ENCODE measurements around the gene SPPL2B. TPM values are rescaled to one million over a fixed set of nuclear protein-coding genes. Genes with fewer than 3 reads are reported as not detected.

Gene SPPL2B
- polyA plus RNA-seq, 10 donors: 18.7 to 52.0 (median 35.8) TPM

DNA sequence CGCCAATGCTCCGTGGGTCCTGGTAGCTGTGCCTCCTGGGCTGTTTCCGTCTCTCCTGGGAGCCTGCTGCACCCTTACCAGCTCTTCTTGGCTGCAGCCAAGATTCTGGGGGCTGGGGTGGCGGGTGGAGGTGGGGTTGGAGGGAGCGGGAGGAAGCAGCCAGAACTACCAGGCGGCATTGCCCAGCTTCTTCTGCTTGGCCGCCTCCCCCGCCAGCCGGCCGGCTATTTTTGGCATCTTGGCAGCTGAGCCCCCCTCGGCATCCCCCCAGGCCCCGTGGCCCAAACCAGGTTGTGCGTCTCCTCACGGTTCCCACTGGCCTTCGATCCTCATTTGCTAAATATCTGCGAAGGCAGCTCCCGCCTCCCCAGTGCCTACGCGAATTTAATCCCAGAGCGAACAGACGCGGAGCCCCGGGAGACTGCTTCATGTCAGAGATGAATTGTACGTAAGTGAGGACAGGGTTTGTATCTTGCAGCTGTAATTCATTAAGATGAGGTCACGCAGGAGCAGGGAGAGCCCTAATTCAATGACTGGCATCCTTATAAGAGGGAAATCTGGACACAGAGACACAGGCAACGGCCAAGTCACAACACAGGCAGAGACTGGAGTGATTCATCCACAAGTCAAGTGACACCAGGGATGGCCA, 33.7 kb upstream of the SPPL2B start:
- peak in 1 of 3 donors; percentile 45 for DNase-seq

DNA sequence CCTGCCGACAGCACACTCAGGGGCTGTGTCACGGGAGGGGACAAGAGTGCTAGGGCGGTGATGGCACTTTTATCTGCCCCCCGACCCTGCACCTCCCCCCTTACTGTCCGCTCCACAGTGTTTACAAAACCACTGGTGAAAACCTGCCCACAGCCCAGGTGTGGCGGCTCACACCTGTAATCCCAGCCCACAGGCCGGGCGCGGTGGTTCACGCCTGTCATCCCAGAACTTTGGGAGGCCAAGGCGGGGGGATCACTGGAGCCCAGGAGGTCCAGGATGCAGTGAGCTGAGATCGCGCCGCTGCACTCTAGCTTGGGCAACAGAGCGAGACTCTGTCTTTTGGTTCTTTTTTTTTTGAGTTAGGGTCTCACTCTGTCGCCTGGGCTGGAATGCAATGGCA, 32.3 kb upstream of the SPPL2B start:
- no peak for DNase-seq

DNA sequence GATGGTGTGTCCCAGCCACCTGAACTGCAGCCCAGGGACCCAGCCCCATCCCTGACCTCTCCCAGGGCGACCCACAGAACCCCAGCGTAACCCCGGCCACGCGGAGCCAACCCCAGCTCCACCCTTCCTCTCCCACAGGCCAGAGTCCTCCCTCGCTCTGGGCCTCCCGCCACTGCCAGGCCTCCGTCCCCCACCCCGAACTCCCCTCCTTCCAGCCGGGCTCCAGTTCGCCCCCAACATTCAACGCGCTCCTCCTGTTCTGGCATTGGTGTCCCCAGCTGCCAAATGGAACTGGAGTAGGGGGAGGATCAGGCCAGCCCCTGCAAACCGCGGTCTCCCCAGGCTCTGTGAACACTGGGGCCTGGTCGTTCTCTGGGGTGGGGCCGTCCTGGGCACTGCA, 28.0 kb upstream of the SPPL2B start:
- no peak for DNase-seq

- peak; percentile 32 to 83 (median 69) for DNase-seq
These were observed 25.9 kb upstream of the SPPL2B start for GRCh38 chr19:2302319-2303210.

- no peak for DNase-seq
These were observed 25.2 kb upstream of the SPPL2B start for GRCh38 chr19:2303211-2303798.

- DNase-seq: no peak
These were observed 22.8 kb upstream of the SPPL2B start for GRCh38 chr19:2305452-2306280.

DNA sequence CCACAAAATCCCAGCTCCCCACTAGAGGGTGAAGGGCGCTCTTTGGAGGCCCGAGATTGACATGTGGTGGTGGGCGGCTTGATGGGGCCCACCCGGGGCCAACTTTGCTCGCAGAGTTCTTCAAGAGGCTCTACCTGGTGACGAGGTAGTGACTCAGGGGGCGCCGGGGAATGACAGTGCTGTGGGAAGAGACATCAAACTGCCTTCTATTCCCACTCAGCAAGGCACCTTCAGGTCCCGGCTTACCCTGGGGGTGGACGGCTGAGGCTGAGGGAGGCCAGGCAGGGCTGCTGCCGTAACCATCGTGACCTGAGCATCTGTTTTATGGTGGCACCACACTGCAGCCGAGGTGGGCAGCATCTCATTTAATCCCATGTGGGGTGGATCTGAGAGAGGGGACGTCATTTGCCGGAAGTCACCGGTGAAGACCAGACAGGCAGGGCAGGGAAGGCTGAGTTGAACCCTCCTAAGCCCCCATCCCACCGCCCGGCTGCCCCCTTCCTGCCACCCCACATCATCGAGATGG, 22.1 kb upstream of the SPPL2B start:
- DNase-seq: no peak

DNA sequence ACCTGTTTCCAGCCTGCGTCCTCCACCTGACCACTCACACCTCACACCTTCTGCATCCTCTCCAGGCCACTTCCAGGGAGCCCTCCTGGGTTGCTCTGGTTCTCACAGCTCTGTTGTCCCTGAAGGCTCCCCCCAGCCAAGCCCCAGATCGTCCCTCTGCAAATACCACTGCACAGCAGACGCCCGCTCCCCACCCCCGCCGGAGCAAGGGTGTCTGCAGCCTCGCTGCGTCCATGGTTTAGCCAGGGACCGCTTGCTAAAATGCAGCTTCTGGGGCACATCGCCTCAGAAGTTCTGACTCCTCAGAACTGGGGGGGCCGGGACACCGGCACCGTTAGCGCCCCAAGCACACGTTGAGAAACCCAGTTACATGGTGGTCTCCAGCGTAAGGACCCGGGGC, 21.5 kb upstream of the SPPL2B start:
- no peak for DNase-seq

DNA sequence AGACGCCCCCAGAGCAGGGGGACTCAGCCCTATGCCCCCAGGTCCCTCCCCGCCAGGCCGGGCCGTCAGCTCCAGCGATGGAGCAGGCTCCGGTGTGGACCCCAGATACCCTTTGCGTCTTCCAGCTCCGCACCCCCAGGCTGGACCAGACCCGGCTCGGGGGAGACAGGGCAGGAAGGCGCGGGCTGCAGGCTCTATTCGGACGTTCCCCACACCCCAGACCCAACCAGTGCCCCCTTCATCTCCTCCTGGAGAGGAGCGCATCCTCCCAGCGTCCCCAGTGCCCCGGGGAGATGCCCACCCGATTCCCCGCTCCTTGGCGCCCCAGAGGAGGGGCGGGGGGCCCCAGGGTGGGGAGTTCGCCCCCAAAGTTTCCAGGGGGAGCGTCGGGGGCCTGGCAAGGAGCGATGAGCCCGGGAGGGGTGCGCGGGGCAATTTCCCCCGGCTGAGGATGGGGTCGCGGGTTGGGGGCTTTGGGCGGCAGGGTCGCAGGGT, 20.9 kb upstream of the SPPL2B start:
- no peak for DNase-seq

GRCh38 chr19:2308114-2308556, 20.3 kb upstream of the SPPL2B start, which contains the start of gene LINGO3:
TSS of gene LINGO3 (minus strand) at chr19:2308154. CDS start at chr19:2291776, 16,378 bp downstream.
- no peak for DNase-seq

DNA sequence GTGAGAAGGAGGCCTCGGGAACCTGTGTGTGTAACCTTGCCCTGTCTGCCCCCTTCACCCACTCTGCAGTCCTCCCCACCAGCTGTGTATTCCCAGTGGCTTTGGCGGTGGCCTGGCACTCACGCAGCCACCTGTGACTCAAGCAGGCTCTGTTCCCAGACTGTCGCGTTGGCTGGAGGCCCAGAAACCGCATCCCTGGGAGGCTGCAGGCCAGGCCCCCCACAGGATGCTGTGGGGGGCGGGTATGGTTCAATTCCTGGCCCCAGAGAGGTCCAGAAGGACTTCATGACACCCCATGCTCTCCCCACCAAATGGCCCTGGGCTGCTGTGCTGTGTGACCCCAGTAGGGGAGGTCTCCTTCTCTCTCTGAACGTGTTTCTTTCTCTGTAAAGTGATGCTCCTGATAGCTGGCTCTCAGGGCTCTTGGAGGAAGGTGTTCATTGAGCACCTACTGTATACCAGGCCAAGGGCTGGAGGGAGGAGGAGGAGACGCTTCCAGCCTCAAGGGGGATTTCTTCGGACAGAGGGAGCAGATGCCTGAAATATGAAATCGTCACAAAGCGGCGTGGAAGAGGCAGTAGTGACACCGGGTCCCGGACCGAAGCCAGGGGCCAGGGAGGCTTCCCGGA, 18.6 kb upstream of the SPPL2B start:
- peak in 2 of 3 donors; percentile 26 to 44 for DNase-seq

GRCh38 chr19:2311093-2311492, 17.4 kb upstream of the SPPL2B start:
- DNase-seq: no peak

DNA sequence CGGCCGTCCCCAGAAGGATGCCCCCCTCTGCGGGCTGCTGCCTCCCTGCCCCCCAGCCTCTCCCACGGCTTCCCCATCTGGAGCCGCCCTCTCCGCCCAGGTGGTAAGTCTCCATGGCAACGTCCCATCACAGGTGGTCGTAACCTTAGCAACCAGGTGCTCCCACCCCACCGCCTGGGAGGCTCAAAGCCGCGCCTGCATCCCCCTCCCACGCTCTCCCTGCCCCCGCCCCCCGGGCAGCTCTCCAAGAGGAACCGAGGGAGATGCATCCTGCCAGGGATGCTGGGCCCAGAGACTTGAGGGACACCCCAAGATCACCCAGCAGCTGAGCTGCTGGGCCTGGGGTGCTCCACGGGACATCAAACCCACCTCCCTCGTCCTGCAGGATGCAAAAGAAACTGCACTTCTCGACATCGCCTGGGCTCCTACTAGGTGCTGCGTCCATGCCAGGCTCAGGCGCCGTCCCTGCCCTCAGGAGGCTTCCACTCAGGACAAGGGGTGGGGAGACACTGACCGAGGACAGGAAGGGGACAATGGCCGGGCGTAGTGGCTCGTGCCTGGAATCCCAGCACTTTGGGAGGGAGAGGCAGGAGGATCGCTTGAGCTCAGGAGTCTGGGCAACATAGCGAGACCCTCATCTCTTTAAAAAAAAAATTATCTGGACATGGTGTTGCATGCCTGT, 15.5 kb upstream of the SPPL2B start:
- DNase-seq: no peak

GRCh38 chr19:2315121-2315817, 13.2 kb upstream of the SPPL2B start:
- no peak for DNase-seq

DNA sequence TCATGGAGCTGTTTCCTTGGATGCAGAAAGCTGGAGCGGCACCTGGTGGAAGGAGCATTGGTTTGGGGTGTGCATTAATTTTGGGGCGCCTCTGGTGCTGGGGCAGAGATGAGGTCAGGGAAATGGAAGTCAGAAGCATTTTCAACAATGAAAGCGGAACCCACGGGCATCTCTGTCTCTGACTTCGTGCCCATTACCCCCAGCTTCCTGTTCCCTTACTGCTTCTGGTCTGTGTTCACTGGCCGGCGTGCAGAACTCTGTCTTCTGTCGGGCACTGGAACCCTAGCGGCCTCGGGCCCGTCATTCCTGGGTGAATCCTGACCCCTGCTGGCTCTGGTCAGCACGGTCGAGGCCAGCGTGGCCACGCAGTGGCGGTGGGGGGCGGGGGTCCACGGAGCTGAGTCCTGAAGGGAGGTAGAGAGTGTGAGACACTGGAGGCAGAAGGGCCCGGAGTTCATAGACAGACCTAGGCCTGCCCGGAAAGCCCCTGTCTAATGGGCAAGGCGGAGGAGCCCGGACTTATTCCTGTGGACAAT, 12.6 kb upstream of the SPPL2B start:
- DNase-seq: peak in 2 of 3 donors; percentile 44 to 69

GRCh38 chr19:2317300-2317699, 11.2 kb upstream of the SPPL2B start:
- no peak for DNase-seq

GRCh38 chr19:2317756-2318155, 10.7 kb upstream of the SPPL2B start:
- no peak for DNase-seq

GRCh38 chr19:2318923-2319322, 9.6 kb upstream of the SPPL2B start:
- DNase-seq: no peak

DNA sequence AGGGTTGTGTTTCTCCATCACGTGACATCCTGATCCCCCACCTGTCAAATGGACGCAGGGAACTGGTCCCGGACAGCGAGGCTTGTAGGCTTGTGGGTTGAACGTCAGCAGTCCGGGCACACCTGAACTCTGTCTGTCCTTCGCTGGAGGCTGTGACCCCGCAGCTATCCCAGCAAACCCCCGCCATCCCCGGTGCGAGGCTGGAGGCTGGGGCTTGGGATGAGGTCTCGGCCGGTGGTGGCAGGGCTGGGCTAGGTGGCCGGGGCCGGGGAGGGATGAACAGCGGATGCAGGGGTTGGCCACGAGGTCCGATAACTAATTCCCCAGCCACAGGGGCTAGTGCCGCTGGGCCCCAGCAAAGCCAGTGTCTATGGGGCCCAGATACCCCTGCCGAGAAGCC, 8.9 kb upstream of the SPPL2B start:
- DNase-seq: no peak
